Fibroblast of lung (primary cell): ENCODE data around the gene AKAP3.

Experiments used
- EZH2 ChIP-seq: IDR thresholded peaks from 2 replicates; pipeline ENCODE4 v1.5.1; 2012; ENCODE audit warnings: low read length, control low read depth, mild to moderate bottlenecking; ENCODE audit errors: missing control alignments
- TF ChIP-seq, protein P1 (sequence below), 2 donors: IDR thresholded peaks in 1 of 2; conservative IDR thresholded peaks in 1 of 2; 1 replicate in 1 of 2; 2 replicates in 1 of 2; pipeline ENCODE4 v1.5.1; 2011 to 2012; ENCODE audit warnings: low read length in 2 of 2, control low read depth in 1 of 2, inconsistent platforms in 1 of 2, low read depth in 1 of 2, mild to moderate bottlenecking in 1 of 2

DNA sequence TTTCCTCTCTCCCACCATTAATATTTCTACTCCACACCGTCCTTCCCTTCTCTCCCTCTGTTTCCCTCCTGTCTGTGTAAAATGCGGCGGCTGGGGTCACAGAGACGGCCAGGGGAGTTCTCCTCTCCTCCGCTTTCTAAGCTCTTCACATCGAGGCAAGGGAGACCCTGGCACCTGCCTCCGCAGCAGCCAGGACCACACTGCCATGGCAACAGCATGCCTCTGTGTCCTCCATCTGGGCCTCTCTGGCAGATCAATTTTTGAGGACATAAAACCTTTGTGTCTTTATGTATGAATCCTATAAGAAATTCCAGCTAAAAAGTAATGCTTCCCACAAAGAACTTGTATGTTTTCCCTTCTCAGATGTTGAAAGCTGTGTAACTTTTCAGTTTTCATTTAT is 45.4 kb downstream of the AKAP3 start:
- TF ChIP-seq, protein P1, sequence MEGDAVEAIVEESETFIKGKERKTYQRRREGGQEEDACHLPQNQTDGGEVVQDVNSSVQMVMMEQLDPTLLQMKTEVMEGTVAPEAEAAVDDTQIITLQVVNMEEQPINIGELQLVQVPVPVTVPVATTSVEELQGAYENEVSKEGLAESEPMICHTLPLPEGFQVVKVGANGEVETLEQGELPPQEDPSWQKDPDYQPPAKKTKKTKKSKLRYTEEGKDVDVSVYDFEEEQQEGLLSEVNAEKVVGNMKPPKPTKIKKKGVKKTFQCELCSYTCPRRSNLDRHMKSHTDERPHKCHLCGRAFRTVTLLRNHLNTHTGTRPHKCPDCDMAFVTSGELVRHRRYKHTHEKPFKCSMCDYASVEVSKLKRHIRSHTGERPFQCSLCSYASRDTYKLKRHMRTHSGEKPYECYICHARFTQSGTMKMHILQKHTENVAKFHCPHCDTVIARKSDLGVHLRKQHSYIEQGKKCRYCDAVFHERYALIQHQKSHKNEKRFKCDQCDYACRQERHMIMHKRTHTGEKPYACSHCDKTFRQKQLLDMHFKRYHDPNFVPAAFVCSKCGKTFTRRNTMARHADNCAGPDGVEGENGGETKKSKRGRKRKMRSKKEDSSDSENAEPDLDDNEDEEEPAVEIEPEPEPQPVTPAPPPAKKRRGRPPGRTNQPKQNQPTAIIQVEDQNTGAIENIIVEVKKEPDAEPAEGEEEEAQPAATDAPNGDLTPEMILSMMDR (conservative IDR thresholded peaks at IDR 0.05 in 1 of 2, IDR thresholded peaks at IDR 0.05 in 1 of 2; ENCODE audit: low read depth in 1 of 2, low read length in 2 of 2), result no peak
- no peak for TF ChIP-seq EZH2
